ENCODE measurements around the gene C5orf47.

DNA sequence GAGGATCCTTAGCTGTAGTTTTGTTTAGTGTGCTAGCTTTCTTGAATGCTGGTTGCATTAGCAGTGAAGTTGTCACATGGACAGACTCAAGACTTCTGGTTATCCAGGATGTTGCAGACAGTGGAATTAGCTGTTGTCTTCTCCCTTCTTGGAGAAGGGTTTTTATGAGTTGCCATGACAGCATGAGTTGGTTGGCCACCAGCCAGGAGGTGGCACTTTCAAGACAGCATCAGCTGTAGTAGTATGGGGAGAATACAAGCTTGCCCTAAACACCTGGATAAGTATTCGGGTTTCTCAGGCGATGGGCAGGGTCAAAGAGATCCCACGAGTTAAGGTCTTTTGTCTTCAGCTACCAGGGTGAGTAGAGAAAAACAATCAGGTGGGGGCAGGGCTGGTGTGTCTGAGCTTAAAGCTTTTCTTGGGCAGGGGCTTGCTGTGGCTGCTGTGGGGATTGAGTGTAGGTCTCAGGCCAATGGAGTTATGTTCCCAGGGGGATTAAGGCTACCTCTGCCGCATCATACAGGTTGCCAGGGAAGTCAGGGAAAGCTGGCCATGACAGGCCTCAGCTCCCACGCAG, 7.7 kb upstream of the C5orf47 start:
- TF ChIP-seq, protein P1, sequence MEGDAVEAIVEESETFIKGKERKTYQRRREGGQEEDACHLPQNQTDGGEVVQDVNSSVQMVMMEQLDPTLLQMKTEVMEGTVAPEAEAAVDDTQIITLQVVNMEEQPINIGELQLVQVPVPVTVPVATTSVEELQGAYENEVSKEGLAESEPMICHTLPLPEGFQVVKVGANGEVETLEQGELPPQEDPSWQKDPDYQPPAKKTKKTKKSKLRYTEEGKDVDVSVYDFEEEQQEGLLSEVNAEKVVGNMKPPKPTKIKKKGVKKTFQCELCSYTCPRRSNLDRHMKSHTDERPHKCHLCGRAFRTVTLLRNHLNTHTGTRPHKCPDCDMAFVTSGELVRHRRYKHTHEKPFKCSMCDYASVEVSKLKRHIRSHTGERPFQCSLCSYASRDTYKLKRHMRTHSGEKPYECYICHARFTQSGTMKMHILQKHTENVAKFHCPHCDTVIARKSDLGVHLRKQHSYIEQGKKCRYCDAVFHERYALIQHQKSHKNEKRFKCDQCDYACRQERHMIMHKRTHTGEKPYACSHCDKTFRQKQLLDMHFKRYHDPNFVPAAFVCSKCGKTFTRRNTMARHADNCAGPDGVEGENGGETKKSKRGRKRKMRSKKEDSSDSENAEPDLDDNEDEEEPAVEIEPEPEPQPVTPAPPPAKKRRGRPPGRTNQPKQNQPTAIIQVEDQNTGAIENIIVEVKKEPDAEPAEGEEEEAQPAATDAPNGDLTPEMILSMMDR (IDR thresholded peaks at IDR 0.05), result no peak
- no peak for TF ChIP-seq POLR2A (IDR thresholded peaks at IDR 0.05)
- no peak for TF ChIP-seq EP300 (IDR thresholded peaks at IDR 0.05)
